GM18499 (cell line): Measurements from ENCODE around the gene SRP68.
"Not testable (repeated sequence)": the region's sequence is repeated elsewhere in the genome, so short reads cannot be mapped to it uniquely, and the experiment has no call there.

ENCODE experiments used
- ATAC-seq: cut with Tn5 transposase; IDR thresholded peaks from one replicate; pipeline ENCODE4 v1.9.1; 2021; ENCODE audit warnings: moderate number of reproducible peaks; ENCODE audit not compliant: insufficient read depth, unreplicated experiment

Gene SRP68

DNA sequence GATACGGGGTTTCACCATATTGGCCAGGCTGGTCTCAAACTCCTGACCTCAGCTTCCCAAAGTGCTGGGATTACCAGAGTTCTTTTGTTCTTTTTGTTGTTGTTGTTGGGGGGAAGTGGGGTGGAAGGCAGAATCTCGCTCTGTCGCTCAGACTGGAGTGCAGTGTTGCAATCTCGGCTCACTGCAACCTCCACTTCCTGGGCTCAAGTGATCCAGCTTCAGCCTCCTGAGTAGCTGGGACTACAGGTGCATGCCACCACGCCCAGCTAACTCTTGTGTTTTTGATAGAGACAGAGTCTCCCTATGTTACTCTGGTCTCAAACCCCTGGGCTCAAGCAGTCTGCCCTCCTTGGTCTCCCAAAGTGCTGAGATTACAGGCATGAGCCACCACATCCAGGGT, 6.1 kb upstream of the SRP68 start:
- not testable (repeated sequence) for ATAC-seq

DNA sequence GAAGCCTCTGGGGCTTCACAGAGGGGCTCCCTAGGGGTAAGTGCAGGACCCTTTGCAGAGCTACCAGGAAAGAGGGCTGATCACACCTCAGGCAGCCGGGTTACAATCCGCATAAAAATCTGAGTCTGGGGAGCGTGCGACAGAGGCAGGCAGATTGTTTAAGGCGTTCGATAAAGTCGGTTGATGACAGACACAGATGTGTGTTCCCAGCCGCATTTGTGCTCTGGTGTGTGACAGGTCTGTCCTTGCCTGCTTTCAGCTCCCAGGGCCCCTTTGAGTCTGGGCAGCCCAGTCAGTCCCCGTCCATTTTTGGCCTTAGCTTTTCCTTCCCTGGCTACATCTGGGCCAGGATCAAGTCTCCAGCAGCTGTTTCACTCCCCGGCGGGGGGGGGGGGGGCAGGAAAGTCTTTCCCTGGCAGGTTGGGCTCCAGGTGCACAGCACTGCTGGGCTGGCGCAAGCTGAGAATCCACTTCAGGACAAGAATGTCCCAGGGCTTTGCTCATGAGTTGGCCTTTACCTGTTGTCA, 5.3 kb upstream of the SRP68 start:
- ATAC-seq, result no peak

DNA sequence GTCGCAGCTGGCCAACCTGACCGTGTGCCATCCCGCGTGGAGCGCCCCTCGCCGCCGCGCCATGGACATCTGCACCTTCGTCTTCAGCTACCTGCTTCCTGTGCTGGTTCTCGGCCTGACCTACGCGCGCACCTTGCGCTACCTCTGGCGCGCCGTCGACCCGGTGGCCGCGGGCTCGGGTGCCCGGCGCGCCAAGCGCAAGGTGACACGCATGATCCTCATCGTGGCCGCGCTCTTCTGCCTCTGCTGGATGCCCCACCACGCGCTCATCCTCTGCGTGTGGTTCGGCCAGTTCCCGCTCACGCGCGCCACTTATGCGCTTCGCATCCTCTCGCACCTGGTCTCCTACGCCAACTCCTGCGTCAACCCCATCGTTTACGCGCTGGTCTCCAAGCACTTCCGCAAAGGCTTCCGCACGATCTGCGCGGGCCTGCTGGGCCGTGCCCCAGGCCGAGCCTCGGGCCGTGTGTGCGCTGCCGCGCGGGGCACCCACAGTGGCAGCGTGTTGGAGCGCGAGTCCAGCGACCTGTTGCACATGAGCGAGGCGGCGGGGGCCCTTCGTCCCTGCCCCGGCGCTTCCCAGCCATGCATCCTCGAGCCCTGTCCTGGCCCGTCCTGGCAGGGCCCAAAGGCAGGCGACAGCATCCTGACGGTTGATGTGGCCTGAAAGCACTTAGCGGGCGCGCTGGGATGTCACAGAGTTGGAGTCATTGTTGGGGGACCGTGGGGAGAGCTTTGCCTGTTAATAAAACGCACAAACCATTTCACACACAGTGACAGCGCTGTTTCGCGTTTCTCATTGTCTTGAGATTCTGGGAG, 4.7 kb upstream of the SRP68 start:
- no peak for ATAC-seq

DNA sequence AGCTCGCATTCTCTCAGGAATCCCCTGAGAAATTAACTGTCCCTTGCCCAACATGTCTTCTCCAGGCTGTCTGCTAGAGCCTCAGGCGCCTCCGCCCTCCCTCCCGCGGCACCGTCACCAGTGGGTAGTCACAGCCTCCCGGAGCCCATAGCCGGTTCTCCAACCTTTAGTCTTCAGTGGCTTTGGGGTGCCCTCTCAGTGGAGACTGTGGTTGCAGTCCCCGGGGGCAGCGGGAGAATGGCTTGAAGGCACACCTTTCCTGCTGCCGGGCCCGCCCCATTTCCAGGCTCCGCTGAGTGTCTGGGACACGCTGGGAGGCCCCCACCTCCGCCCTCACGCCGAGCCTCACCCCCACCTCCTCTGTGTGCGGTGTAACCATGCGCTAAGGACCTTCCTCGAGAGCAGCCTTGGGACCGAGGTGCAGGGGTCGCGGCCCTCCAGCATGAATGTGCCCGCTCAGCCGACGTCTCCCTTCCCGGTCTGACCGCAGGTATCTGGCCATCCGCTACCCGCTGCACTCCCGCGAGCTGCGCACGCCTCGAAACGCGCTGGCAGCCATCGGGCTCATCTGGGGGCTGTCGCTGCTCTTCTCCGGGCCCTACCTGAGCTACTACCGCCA, 3.9 kb upstream of the SRP68 start:
- ATAC-seq, result no peak

DNA sequence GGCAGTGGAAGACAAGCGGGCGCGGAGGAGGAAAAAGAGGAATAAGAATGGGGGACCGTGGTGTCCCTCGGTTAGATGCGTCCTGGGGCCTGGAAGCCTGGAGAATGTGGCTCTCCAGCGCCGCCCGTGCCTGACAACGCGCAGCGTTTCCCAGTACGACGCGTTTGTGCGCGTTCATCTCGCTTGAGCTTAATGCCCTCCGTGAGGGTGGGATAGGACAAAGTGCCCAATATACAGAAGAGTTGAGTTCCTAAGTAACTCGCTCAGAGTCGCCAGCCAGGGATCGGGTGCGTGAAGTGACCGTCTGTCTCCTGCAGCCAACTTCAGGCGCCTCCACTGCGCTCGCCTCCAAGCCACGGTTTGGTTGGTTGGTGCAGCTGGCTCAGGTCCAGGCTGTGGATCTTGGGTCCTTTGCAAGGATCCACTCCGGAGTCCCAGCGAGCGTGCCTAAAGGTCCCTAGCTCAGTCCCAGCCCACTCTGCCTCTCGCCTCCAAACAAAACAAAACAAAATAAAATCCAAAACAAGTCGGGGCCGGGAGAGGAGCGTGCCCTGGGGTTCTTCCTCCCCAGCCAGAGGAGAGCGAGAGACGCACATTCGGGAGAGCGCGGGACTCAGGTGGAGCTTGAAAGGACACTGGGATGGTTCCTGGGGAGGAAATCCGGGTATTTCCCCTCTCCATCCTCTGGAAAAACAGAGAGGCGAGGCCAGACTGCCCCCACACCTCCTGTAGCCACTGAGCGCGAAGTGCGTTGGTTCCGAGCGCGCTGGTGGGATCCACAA, 3.2 kb upstream of the SRP68 start:
- ATAC-seq, result no peak

DNA sequence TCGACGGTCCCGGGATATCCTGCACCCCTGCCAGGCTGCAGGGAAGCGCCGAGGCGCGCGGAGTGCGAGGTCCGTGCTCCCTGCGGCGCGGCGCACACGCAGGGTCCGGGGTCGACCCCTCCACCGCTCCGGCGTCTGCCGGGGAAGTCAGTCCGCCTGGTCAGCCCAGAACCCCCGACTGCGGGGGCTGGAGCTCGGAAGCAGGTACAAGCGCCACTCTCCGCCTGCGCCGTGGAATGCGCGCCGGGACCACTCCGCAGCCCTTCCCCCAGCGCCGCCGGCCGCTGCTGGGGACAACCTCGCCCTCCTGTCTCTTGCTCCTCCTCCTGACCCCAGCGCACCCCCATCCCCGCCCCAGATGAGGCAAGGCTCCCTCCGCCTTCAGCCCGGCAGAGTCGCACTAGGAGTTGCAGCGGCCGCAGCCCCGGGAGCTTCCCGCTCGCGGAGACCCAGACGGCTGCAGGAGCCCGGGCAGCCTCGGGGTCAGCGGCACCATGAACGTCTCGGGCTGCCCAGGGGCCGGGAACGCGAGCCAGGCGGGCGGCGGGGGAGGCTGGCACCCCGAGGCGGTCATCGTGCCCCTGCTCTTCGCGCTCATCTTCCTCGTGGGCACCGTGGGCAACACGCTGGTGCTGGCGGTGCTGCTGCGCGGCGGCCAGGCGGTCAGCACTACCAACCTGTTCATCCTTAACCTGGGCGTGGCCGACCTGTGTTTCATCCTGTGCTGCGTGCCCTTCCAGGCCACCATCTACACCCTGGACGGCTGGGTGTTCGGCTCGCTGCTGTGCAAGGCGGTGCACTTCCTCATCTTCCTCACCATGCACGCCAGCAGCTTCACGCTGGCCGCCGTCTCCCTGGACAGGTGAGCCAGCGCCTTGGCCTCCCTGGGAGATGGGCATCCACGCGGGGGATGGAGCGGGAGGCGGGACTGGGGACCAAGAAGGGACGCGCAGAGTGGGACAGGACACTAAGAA, 2.4 kb upstream of the SRP68 start, which contains the start of gene GALR2:
TSS of gene GALR2 (plus strand) at position 392 of the 974 bp plus-strand sequence. CDS start at position 495, 103 bp downstream.
- ATAC-seq, result no peak

DNA sequence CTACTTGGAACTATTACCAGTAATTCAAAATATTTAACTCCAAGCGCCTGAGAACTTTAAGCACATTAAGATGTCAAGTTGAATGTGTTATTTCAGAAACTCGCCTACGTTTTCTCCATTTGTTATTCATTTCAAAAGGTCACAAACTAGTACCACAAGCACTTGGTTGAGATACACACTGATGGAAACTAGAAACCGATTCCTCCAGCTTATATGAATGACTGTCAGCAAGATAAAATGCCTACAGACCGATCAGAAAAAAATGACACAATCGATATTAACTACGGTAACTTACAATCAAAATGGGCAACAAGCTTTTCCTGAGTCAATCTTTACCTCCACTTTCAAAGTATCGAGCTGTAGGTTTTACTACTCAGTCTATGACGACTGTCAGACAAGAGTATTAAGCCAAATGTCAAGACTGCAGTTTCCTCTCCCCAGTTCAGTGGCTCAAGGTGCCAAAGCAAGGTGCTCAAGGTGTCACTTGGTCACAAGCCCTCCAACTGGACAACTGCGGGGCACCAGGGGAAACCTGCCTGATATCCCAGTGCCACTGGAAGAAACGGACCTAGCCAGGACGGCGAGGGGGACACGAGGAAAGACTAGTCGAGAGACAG, 678 bp downstream of the SRP68 start:
- no peak for ATAC-seq

DNA sequence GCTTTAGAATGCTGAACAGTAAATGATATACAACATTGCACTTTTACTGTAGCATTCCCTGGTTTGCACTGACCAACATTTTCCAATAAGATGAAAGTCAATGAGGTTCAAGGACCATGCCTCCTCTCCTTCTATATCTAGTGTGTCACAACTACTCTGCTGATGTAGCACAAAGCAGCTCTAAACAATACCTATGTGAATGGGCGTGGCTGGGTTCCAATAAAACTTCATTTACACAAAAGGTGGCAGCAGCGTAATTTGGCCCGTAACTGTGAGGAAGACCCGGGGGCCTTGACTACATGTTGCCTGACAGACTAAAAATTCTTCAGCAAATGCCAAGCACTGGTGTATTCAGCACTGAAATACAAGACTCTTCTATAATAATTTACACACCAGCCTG, 6.5 kb downstream of the SRP68 start:
- ATAC-seq, result no peak

DNA sequence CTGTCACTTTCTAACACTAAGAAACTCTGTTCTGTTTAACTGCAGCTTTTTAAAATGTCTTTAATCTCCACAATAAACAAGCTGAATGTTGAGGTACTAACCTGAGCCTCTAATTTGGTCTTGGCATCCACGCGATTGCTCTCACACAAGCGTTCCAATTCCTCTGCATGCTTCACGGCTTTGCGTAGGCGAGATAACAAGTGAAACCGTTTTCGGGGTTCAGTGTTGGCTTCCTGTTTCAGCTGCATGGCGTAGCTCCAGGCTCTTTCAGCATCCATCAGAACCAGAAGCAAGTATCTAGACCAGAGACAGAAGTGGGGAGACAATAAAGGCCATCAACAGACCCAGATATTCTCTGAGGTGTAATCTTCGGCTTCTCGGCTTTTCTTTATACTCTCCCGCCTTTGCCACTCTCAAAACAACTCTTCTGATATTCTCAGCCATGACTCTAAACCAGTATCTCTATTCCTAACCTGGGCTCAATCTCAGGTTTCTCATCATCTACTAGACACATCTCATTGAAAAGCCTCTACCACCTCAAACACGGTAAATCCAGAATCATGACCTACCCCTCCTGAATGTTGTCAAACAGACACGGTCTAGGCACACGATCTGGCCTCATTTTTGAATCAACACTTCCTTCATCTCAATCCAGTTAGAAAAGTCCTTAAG, 8.3 kb downstream of the SRP68 start:
- ATAC-seq, result no peak

DNA sequence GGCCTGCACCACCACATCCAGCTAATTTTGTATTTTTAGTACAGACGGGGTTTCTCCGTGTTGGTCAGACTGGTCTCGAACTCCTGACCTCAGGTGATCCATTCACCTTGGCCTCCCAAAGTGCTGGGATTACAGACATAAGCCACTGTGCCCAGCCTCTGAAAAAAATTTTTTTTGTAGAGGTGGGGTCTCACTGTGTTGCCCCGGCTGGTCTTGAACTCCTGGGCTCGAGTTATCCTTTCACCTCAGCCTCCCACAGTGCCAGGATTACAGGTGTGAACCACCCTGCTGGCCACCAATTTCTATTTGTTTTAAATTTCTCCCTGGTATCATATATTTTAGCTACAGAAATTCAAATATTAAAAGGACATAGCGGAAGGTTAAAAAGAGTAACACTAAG, 14.1 kb downstream of the SRP68 start:
- not testable (repeated sequence) for ATAC-seq

DNA sequence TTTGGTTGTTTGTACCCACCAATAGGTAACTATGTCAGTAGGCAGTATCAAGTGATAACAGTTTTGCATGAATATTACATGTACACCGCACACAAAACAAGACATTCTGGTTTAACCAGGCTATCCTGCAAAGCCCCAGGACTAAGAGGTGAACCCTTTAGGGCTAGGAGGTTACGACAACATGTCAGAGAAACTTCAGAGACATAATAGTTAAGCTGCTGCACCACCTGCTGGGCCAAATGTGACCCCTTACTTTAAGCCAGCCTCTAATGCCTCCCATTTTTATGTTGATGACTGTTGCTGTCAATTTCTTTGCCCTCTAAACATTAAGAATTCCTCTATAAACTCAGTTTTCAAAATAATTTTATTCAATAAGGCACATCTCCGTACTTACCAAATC, 15.4 kb downstream of the SRP68 start:
- no peak for ATAC-seq

DNA sequence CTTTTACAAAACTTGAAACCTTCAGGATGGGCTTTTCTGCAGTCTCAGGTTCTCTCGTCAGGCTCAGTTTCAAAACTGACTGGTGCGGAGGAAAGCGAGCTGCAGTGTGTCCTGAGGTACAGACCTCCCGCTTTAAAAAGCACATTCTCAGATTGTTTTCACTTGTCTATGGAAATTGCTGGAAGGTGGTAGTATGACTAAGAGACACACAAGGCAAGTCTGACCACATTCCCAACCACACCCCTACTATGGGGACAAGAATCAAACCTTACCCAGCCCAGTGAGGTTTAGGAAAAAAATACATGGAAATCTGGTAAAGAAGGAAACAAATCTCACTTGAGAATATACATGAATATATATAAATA, 18.2 kb downstream of the SRP68 start:
- ATAC-seq, result no peak

DNA sequence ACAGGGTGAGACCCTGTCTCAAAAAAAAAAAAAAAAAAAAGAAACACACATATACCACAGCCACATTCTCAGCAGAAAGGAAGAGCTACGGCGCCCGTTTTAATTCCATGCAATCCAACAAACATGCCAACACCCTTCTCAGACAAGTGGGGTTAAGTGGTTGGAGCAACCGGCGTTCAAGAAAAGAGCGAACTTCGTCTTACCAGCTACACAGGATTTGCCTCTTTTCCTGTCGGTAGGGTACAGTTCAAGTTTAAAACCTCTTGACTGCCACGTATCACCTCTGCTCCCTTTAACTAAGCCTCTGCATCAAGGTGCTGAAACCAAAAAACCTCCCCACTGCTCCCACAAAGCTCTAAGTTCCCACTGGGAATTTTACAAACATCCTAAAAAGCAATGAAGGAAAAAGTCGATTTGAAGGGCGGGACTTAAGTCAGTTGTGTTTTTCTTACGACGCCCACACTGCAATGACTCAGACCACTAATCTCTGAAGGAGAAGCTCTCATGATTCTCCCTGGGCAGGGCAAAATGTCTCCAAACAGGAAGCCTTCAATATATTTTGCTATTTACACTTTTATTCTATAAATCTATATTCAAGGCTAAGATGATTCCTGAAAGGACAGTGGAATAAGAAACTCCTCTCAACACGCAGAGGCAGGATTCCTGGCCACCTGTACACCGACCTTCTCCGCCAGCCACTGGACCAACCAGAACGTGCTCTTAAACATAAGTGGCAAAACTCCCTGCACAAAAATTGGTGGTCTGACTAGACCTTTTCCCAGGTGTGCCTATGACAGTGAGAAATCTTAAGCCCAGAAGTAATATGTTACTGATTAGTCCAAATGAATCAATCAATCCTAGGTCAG, 18.8 kb downstream of the SRP68 start:
- ATAC-seq, result no peak

DNA sequence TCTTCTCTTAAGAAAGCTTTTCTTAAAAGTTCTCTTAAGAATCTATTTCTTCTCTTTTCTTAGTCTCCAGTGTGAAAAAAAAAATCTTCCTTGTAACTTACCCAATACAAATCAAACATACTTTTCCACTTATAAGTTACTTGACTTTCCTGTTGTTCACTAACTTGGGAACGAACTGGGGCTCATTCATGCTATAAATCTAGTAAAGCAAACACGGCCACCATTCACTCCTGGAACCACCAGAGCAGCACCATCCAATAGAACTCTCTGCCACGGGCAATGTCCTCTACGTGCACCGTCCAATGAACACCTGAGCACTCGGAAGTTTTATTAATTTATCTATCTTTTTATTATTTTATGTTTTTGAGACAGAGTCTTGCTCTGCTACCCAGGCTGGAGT, 20.8 kb downstream of the SRP68 start:
- no peak for ATAC-seq

DNA sequence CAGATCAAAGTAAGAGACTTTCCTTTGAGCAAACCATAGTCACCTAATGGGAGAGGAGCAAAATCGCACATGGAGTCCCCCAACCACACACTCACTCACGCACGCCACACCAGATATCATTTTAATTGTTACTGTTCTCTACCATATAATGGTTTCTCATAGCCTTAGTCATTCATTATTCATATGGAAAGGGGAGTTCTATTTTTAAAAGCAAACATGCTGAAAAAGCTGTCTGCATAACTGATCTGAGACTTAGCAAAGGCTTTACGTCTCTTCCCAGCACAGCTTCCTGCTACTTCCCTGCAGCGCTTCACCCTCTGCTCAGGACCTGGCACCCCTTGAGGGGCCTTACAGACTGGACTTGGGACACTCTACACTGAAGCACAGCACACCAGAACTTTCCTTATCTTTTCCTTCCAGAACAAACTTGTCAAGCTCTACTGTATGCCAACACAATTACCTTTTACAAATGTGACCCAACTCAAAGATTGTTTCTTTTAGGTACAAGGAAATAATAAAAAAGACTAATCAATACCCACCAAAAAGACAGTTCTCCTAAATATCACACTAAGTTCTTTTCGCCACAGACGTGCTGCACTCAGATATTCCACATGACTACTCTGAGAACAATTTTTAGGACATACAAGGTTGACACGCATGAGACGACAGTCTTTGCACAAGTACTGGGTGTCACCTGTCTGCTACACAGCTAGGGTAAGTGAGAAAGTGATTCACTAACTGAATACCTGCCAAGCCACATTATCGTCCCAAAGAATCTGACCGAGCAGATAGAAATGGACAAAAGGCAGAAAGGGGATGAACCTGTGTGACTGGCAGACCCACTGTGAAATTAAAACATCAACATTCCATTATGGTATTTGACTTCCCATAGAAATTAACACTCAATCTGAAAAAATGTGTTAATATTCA, 21.5 kb downstream of the SRP68 start:
- ATAC-seq, result no peak

DNA sequence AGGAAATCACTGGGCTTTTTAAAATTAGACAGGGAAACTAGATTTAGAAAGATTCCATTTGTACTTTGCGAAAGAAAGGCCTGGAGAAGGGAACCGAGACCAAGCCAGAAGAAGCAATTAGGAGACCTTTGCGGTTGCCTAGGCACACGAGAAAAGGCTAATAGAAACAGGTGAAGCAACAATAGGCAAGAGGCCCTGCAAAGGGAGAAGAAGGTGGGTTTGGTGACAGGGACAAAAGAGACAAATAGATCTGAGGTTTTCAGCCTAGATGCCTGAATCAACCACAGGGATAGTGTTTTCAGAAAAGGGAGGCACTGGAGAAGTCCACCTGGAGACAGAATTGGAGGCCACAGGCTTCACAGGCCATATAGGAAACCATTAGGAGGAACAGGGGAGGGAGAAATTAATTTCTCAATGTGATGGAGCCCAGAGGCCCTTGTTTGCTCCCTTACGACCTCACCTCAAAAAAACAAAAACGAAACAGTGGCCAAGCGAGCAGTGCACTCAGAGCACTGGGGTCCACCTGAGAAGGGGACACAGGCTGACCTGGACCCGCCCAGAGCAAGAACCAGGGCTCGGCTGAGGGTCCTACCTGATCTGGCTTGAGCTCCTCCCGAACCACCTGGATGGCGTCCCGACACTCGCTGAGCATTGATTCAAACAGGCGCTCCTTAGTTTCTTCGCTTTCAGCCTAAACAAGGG, 22.3 kb downstream of the SRP68 start:
- ATAC-seq, result no peak
